ENCODE results near the gene RNF220.

RNF220 gene

GRCh38 chr1:44405031-44405797 lies at the start of gene RNF220:
Gene RNF220 (plus strand): TSS chr1:44405255.
- no peak for DNase-seq (ENCODE audit: low read depth)

GRCh38 chr1:44355582-44356305 lies 49.3 kb upstream of the RNF220 start:
- no peak for DNase-seq (ENCODE audit: low read depth)

GRCh38 chr1:44357710-44358109 lies 47.3 kb upstream of the RNF220 start:
- no peak for DNase-seq (ENCODE audit: low read depth)

- no peak for DNase-seq (ENCODE audit: low read depth)
These were observed 45.7 kb upstream of the RNF220 start for GRCh38 chr1:44359234-44359935.

- no peak for DNase-seq (ENCODE audit: low read depth)
These were observed 43.6 kb upstream of the RNF220 start for GRCh38 chr1:44361478-44361877.

GRCh38 chr1:44366371-44366975 lies 38.6 kb upstream of the RNF220 start:
- DNase-seq (ENCODE audit: low read depth) = no peak

GRCh38 chr1:44367944-44368343 lies 37.1 kb upstream of the RNF220 start:
- no peak for DNase-seq (ENCODE audit: low read depth)

- no peak for DNase-seq (ENCODE audit: low read depth)
These were observed 36.4 kb upstream of the RNF220 start for GRCh38 chr1:44368471-44369151.

- no peak for DNase-seq (ENCODE audit: low read depth)
These were observed 33.8 kb upstream of the RNF220 start for GRCh38 chr1:44371206-44371605.

GRCh38 chr1:44375547-44375946 lies 29.5 kb upstream of the RNF220 start:
- DNase-seq (ENCODE audit: low read depth) = no peak

GRCh38 chr1:44377925-44378784 lies 26.9 kb upstream of the RNF220 start:
- DNase-seq (ENCODE audit: low read depth) = peak; percentile 21

- no peak for DNase-seq (ENCODE audit: low read depth)
These were observed 24.3 kb upstream of the RNF220 start for GRCh38 chr1:44380666-44381177.

- no peak for DNase-seq (ENCODE audit: low read depth)
These were observed 16.5 kb upstream of the RNF220 start for GRCh38 chr1:44388551-44388950.

GRCh38 chr1:44389437-44389836 lies 15.6 kb upstream of the RNF220 start:
- no peak for DNase-seq (ENCODE audit: low read depth)

GRCh38 chr1:44390277-44390676 lies 14.8 kb upstream of the RNF220 start:
- no peak for DNase-seq (ENCODE audit: low read depth)

GRCh38 chr1:44401256-44402228 lies 3.5 kb upstream of the RNF220 start:
- no peak for DNase-seq (ENCODE audit: low read depth)

- DNase-seq (ENCODE audit: low read depth) = no peak
These were observed 1.0 kb downstream of the RNF220 start for GRCh38 chr1:44405798-44406736.

- DNase-seq (ENCODE audit: low read depth) = no peak
These were observed 1.8 kb downstream of the RNF220 start for GRCh38 chr1:44406737-44407429.
